Upper lobe of right lung (tissue), 1 donor: Measurements from ENCODE around the gene SPRR5. TPM values are rescaled to one million over a fixed set of nuclear protein-coding genes. Genes with fewer than 3 reads are reported as not detected.

ENCODE experiments used
- ATAC-seq: fragments of 200-7000 bp; cut with Tn5 transposase; one replicate; pipeline ENCODE4 v1.9.1; 2020; ENCODE audit warnings: mild to moderate bottlenecking, moderate library complexity
- DNase-seq: peaks from one replicate; pipeline ENCODE4 v3.0.0-alpha.2; 2020
- H3K27ac ChIP-seq: fragments of 200-600 bp; one replicate; pipeline ENCODE4 v1.8.0; 2022
- H3K27me3 ChIP-seq: fragments of 200-600 bp; one replicate; pipeline ENCODE4 v1.8.0; 2022; ENCODE audit warnings: mild to moderate bottlenecking
- H3K36me3 ChIP-seq: fragments of 200-600 bp; one replicate; pipeline ENCODE4 v1.8.0; 2022
- H3K4me1 ChIP-seq: fragments of 200-600 bp; one replicate; pipeline ENCODE4 v1.8.0; 2022
- H3K4me3 ChIP-seq: fragments of 200-600 bp; one replicate; pipeline ENCODE4 v1.8.0; 2022; ENCODE audit warnings: mild to moderate bottlenecking
- H3K9me3 ChIP-seq: fragments of 200-600 bp; one replicate; pipeline ENCODE4 v1.8.0; 2022
- intact Hi-C: fragments of 100-400 bp; cut with DNase I; formaldehyde crosslinking; loops from one replicate; pipeline ENCODE4 v1.11.0; 2022
- total RNA-seq: library from RNA; stranded (reverse); fragmentation: NEBNext Ultra II Directional; extraction: Animal tissue kit (Norgen Biotek cat#: 25700); gene quantifications from one replicate; pipeline ENCODE4 v1.2.1, GENCODE V29; 2021
- TF ChIP-seq, protein P1 (sequence below): fragments of 200-600 bp; IDR thresholded peaks from one replicate; pipeline ENCODE4 v1.8.0; 2022; ENCODE audit warnings: antibody characterized with exemption
- donor health status: DM: no; HTN: yes; CAD: no; lungs with severe emphysema.

Gene SPRR5
- total RNA-seq, 1 donor from 2014 or later = not detected

DNA sequence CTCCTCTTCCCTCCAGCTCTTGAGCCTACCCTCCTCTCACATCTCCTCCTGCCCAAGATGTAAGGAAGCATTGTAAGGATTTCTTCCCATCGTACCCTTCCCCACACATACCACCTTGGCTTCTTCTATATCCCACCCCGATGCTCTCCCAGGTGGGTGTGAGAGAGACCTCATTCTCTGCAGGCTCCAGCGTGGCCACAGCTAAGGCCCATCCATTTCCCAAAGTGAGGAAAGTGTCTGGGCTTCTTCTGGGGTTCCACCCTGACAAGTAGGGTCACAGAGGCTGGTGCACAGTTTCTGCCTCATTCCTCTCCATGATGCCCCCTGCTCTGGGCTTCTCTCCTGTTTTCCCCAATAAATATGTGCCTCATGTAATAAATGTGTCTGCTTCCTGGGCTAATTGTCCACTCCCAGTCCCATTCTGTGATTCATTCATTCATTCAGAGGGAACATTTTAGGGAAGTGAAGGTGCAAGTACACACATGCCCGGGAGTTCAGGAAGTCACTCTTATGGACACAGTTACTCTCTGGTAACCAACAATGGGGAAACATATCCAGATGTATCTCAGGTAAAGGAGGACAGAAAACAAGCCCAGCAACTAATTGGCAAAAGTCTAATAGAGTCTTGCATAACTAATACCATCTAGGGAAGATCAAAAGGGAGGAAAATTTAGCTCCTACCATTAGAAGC, 25.3 kb downstream of the SPRR5 start:
- intact Hi-C loops = no loop called here
- Histone ChIP-seq H3K4me3 (no peak overlapping the region), H3K27ac (no peak overlapping the region), H3K36me3 (no peaks in the 10 kb centered on the region), H3K9me3 (no peaks in the 10 kb centered on the region), H3K27me3 (no peaks in the 10 kb centered on the region), H3K4me1 (no peaks in the 10 kb centered on the region)
- DNase-seq (no peak), ATAC-seq (no peak)
- TF ChIP-seq, protein P1, sequence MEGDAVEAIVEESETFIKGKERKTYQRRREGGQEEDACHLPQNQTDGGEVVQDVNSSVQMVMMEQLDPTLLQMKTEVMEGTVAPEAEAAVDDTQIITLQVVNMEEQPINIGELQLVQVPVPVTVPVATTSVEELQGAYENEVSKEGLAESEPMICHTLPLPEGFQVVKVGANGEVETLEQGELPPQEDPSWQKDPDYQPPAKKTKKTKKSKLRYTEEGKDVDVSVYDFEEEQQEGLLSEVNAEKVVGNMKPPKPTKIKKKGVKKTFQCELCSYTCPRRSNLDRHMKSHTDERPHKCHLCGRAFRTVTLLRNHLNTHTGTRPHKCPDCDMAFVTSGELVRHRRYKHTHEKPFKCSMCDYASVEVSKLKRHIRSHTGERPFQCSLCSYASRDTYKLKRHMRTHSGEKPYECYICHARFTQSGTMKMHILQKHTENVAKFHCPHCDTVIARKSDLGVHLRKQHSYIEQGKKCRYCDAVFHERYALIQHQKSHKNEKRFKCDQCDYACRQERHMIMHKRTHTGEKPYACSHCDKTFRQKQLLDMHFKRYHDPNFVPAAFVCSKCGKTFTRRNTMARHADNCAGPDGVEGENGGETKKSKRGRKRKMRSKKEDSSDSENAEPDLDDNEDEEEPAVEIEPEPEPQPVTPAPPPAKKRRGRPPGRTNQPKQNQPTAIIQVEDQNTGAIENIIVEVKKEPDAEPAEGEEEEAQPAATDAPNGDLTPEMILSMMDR = no peak

DNA sequence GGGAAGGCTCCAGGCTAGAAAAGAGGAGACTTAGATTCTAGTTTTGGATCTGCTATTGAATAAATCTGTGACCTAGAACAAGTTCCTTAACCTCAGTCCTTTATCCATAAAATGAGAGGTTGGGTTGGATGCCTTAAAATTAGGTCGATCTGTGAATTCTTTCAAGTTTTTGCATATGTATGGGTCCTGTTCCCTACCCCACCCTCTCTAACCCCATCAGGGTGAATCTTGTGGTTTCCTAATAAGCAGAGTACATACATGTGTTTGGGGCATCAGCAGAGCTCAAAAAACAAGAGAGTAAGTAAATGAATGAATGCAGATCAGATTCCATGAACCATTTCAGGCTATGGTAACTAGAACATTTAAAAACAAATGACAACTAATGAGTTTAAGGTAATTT, 29.7 kb downstream of the SPRR5 start:
- intact Hi-C loops = no loop called here
- H3K27me3 ChIP-seq = peaks cover 4% of the 10 kb centered on the region
- H3K4me3 ChIP-seq = no peak overlapping the region
- H3K9me3 ChIP-seq = no peaks in the 10 kb centered on the region
- TF ChIP-seq, protein P1 = no peak
- H3K36me3 ChIP-seq = no peaks in the 10 kb centered on the region
- no peaks in the 10 kb centered on the region for H3K4me1 ChIP-seq
- DNase-seq = no peak
- no peak overlapping the region for H3K27ac ChIP-seq
- ATAC-seq = no peak

DNA sequence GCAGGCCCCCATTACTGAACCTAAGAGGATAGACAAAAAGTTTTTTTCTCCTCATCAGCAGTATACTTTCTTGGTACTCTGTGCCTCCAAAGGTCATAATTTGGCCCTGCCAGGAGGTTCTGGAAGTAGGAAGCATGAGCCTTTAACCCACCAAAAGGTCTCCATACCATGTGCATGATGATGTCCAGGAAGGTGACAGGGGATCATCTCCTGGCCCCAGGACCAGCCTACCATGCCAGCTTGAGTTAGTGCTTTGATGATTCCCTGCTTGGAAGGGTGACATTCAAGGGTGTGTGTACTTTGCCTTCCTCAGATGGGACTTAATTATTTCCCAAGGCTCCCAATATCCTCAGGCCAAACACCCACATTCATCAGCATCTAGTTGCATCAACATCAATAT, 30.6 kb downstream of the SPRR5 start:
- TF ChIP-seq, protein P1 = no peak
- ATAC-seq = no peak
- no peak for DNase-seq
- H3K36me3 ChIP-seq = no peaks in the 10 kb centered on the region
- intact Hi-C loops = no loop called here
- no peaks in the 10 kb centered on the region for H3K9me3 ChIP-seq
- H3K4me3 ChIP-seq = no peak overlapping the region
- no peak overlapping the region for H3K27ac ChIP-seq
- peaks cover 8% of the 10 kb centered on the region for H3K27me3 ChIP-seq
- no peaks in the 10 kb centered on the region for H3K4me1 ChIP-seq

DNA sequence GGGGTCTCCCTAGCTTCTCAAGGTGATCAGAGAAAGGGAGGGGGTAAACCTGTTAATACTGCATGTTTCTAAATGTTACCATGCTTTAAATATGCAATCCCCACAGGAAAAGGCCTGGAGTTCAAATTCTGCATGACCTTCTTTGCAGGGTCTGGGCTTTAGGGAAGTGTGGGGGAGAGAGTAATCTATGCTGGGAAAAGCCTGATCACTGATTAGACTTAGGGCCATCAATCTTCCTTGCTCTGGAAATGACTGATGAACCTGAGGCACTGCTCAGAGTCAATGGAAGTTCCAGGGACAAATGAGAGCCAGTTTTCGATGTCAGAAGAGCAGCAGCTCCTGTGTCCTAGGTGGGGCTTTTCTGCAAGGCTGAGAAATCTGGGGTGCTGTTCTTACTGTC, 33.7 kb downstream of the SPRR5 start:
- H3K27ac ChIP-seq = no peak overlapping the region
- TF ChIP-seq, protein P1 = no peak
- ATAC-seq (no peak), DNase-seq (no peak)
- intact Hi-C loops = no loop called here
- no peaks in the 10 kb centered on the region for H3K9me3 ChIP-seq
- H3K27me3 ChIP-seq = peaks cover 8% of the 10 kb centered on the region
- no peaks in the 10 kb centered on the region for H3K36me3 ChIP-seq
- no peak overlapping the region for H3K4me3 ChIP-seq
- no peaks in the 10 kb centered on the region for H3K4me1 ChIP-seq

DNA sequence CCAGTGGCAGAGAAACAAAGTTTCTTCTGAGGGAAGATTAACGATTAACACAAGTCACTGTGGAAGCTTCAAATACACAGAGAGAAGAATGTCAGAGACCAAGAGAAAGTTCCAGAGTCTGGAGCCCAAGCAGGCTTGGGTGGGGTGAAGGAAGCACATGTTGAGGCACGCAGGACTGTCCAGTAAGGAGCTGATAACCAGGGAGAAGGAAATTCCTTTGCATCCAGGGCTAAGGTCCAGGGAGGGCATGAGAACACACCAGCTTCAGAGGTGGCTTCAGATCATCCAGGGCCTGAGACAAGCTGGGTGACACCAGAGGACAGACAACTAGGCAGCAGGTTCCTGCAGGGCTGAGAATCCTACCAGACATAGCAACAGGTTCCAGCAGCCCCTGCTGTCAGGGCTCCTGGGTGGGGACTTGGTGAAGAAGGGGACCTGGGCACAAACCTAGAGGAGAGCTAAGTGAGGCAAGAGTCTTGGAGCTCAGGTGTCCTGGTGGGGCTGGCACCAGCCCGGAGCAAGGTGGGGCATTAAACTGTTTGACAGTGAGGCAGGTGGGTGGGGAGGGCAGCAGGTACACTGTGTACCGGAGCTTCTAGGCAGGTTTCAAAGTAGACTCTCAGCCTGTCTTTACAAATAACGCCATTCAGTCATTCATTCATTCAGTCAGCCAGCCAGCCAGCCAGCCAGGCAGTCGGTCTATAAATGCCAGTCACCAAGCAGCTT, 34.3 kb downstream of the SPRR5 start:
- ATAC-seq = no peak
- Histone ChIP-seq H3K9me3 (no peaks in the 10 kb centered on the region), H3K4me3 (no peak overlapping the region), H3K4me1 (no peaks in the 10 kb centered on the region), H3K27me3 (peaks cover 8% of the 10 kb centered on the region), H3K27ac (no peak overlapping the region), H3K36me3 (no peaks in the 10 kb centered on the region)
- no peak for DNase-seq
- TF ChIP-seq, protein P1 = no peak
- intact Hi-C loops = no loop called here
